GM18526 (cell line): ENCODE results near the gene ZFAND6.

Experiments
- POLR2A ChIP-seq: IDR thresholded peaks from 3 replicates; pipeline ENCODE4 v1.6.1; 2011; ENCODE audit not compliant: insufficient read length; ENCODE audit errors: extremely low read depth

The ZFAND6 gene

GRCh38 chr15:80087104-80087503, 27.6 kb downstream of the ZFAND6 start:
- no peak for TF ChIP-seq POLR2A

- no peak for TF ChIP-seq POLR2A
Measured at GRCh38 chr15:80090041-80090440, 30.6 kb downstream of the ZFAND6 start.

- TF ChIP-seq POLR2A, result no peak
Measured at GRCh38 chr15:80090879-80091503, 31.5 kb downstream of the ZFAND6 start.

- TF ChIP-seq POLR2A, result no peak
Measured at GRCh38 chr15:80093854-80094418, 34.5 kb downstream of the ZFAND6 start.

GRCh38 chr15:80095511-80095910, 36.0 kb downstream of the ZFAND6 start:
- no peak for TF ChIP-seq POLR2A

GRCh38 chr15:80095969-80096368, 36.5 kb downstream of the ZFAND6 start:
- no peak for TF ChIP-seq POLR2A

GRCh38 chr15:80098341-80098740, 38.9 kb downstream of the ZFAND6 start:
- TF ChIP-seq POLR2A, result no peak

- no peak for TF ChIP-seq POLR2A
Measured at GRCh38 chr15:80099241-80099640, 39.8 kb downstream of the ZFAND6 start.

- TF ChIP-seq POLR2A, result no peak
Measured at GRCh38 chr15:80100247-80100646, 40.8 kb downstream of the ZFAND6 start.

- no peak for TF ChIP-seq POLR2A
Measured at GRCh38 chr15:80105193-80105592, 45.7 kb downstream of the ZFAND6 start.

GRCh38 chr15:80105595-80105994, 46.1 kb downstream of the ZFAND6 start:
- no peak for TF ChIP-seq POLR2A

- no peak for TF ChIP-seq POLR2A
Measured at GRCh38 chr15:80106051-80106450, 46.6 kb downstream of the ZFAND6 start.

- no peak for TF ChIP-seq POLR2A
Measured at GRCh38 chr15:80107204-80107603, 47.7 kb downstream of the ZFAND6 start.

GRCh38 chr15:80107774-80108173, 48.3 kb downstream of the ZFAND6 start:
- no peak for TF ChIP-seq POLR2A

GRCh38 chr15:80109388-80109787, 49.9 kb downstream of the ZFAND6 start:
- TF ChIP-seq POLR2A, result no peak

GRCh38 chr15:80110920-80111319, 51.4 kb downstream of the ZFAND6 start:
- no peak for TF ChIP-seq POLR2A

GRCh38 chr15:80114114-80114513, 54.6 kb downstream of the ZFAND6 start:
- no peak for TF ChIP-seq POLR2A

- no peak for TF ChIP-seq POLR2A
Measured at GRCh38 chr15:80115021-80115420, 55.5 kb downstream of the ZFAND6 start.

GRCh38 chr15:80118956-80119355, 59.5 kb downstream of the ZFAND6 start:
- TF ChIP-seq POLR2A, result no peak
